NCI-H1930 (cell line): Measurements from ENCODE around the gene TUFT1.

Experiments used
- DNase-seq, 2 experiments: peaks; one replicate each; lab custom pipeline; 2025; lab: John Stamatoyannopoulos, UW

TUFT1 gene

GRCh38 chr1:151539321-151540020 is 638 bp upstream of the TUFT1 start:
- DNase-seq: peak in 1 of 2 experiments; percentile 76

DNA sequence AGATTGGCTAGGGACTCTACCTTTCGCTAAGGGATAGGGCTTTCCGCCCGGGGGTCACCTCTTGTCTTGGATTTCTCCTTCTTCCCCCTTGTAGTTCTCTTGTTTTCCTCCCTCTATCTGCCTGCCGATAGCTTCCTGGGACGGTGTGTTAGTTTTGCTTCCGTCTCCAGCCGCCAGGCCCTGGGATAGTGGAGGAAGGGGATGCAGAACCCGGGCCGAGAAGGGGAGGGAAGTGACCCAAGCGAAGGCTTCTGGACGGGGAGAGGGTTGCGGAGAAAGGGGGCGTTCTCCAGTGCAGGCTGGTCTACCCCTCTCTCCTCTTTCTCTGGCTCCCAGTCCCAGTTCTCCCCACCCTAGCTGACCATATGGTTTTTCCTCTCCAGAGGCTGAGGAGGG is 871 bp downstream of the TUFT1 start:
- no peak for DNase-seq

DNA sequence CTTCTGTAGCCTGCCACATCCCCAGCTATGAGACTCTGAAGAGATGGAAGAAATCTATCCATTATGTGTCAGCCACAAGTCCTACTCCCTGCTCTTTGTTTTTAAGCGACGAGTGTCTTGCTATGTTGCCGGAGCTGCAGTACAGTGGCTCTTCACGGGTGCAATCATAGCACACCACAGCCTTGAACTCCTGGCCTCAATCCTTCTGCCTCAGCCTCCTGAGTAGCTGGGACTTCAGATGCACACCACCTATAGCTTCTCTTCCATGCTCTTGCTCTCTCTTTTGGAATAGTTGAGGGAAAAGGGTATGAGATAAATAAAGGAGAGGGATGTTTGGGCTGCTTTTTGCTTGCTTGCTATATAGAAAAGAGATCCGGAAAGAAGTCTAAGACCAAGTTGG is 1.6 kb downstream of the TUFT1 start:
- no peak for DNase-seq

GRCh38 chr1:151542710-151543129 is 2.6 kb downstream of the TUFT1 start:
- no peak for DNase-seq

DNA sequence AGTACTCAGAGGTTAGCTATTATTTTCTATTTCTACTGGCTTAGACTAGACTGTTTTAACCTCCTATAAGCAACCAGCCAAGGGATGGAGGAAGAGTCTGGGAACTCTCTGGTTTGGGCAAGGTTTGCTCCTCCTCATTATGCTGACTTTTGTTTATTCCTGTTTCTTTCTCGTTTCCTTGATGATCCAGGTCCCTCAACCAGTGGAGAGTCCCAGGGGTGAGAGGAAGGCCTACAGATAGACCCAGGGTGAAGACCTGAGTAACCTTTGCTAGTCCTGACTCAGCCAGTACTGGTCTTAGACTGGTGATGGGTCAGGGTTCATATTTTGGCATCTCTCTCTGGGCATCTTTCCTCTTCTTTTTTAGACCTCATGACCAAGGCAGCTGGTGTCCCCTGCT is 5.4 kb downstream of the TUFT1 start:
- no peak for DNase-seq

DNA sequence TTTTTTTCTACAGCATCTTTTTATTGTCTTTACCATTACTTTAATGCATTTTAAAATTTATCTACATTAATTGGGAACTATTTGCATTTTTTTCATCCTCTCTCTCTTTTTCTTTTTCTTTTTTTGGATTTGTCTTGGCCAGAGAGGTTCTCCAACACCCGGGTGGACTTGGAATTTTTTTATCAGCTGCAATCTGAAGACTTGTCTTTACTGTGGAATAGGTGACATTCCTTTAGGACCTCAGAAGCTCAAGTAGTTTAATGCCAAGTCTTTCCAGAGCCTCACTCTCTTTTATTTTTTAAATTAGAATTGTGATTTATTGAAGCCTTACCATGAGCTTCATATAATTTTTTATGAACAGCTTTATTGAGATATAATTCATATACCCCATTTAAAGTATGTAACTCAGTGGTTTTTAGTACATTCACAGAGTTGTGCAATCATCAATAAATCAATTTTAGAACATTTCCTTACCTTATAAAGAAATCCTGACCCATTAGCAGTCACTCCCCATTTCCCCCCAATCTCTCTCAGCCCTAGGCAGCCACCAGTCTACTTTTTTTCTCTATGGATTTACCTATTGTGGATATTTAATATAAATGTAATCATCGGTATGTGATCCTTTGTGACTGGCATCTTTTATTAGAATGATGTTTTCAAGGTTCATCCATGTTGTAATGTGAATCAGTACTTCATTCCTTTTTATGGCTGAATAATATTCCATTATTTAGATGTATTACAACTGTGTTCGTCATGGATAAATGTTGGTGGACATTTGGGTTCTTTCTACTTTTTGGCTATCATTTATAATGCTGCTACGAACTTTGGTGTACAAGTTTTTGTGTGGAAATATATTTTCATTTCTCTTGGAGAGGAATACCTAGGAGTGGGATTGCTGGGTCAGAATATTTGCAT is 6.2 kb downstream of the TUFT1 start:
- no peak for DNase-seq

DNA sequence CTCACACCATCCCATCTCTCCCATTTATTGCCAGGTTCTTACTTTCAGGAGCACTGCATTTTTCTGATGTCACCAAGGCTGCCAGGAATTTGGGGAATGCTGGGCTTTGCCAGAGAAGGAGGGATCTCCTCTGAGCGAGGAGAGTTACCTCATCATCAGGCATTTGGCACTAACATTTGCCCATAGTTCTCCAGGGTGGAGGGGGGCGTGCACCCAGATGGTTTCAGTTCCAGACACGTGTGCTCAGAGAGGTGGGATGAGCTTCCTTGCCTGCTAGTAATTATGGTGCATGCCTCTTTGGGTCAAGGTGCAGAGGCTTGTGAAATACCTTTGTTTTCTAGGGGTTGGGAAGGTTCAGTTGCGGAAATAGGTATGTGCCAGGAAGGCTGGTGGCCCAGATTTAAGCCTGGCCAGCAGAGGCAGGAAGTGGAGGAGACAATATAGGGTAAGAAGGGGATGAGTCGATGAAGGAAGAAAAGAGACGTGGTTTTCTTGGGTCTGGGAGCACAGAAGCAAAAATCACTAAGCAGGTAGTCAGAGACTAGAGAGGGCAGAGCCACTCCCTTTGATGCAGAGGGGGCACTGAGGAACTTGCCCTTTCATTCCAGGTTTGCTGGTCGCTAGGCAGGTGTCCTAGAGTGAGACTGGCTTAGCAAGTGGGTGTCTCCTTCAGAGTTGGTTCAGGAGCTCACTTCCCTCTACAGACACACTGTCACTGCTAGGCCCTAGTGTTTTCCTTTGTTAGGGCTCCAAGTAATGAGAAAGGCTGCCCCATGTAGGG is 7.2 kb downstream of the TUFT1 start:
- DNase-seq: no peak

GRCh38 chr1:151547900-151548230 is 7.8 kb downstream of the TUFT1 start:
- DNase-seq: no peak

DNA sequence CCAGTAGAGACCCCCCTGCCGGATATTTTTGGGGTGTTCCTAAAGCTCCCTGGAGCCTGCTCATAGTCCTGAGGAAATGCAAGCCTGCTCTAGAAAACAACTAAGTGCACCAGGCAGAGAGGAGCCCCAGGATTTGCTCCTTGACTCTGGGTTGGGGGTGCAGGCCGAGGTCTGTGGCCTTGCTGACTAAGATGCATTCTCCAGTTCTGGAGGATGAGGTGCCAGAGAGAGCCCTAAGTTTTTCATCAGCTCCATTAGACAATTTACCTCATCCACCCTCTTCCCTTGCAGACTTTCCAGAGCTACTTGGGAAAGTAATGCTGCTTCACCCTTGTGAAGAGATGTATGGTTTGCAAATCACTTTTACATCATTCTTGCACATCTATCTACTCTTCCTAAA is 9.1 kb downstream of the TUFT1 start:
- DNase-seq: no peak

DNA sequence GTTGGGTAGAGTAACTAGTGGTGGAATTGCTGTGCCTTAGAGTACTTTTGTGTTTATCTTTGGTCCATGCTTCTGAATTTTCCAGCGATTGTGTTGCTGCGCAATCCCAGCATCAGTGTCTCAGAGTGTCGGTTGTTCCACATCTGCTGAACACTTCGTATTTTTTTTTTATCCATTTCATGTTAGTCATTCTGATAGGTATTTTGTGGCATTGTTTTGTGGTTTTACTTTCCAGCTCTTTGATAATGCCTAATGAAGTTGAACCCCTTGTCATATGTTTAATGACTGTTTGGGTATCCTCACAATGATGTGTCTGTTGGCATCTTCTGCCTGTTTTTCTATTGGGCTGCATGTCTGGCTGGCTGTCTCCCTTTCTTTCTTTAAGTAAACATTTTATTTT is 13.6 kb downstream of the TUFT1 start:
- DNase-seq: no peak

GRCh38 chr1:151556052-151556451 is 15.9 kb downstream of the TUFT1 start:
- DNase-seq: no peak

DNA sequence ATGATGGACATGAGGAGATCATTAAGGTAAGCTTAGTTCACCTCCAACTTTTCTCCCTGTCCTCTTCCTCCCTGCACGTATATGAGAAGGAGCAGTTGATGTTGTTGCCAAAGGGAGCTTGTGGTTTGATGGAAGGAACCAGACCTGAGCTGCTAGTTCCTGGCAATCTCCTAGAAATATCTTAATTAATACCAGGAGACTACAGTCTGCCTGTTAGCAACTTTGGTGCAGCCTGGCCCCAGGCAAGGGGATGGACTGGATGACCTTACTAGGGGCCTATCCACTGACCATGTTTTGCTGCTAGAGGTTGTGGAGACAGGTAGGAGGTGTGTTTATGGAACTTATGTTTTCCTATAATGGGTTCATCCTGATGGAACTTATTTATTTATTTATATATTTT is 22.6 kb downstream of the TUFT1 start:
- no peak for DNase-seq

DNA sequence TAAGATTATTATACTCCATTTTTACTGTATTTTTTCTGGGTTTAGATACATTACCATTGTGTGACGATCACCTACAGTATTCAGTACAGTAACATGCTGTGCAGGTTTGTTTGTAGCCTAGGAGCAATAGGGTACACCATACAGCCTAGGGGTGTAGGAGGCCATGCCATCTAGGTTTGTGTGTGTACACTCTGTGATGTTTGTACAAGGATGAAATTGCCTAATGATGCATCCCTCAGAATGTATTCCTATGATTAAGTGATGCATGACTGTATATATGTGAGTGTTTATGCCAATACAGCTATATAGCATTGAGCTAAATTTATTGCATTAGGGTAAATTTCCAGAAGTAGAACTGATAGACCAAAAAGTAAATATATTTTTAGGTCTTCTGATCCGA is 23.3 kb downstream of the TUFT1 start:
- DNase-seq: no peak

DNA sequence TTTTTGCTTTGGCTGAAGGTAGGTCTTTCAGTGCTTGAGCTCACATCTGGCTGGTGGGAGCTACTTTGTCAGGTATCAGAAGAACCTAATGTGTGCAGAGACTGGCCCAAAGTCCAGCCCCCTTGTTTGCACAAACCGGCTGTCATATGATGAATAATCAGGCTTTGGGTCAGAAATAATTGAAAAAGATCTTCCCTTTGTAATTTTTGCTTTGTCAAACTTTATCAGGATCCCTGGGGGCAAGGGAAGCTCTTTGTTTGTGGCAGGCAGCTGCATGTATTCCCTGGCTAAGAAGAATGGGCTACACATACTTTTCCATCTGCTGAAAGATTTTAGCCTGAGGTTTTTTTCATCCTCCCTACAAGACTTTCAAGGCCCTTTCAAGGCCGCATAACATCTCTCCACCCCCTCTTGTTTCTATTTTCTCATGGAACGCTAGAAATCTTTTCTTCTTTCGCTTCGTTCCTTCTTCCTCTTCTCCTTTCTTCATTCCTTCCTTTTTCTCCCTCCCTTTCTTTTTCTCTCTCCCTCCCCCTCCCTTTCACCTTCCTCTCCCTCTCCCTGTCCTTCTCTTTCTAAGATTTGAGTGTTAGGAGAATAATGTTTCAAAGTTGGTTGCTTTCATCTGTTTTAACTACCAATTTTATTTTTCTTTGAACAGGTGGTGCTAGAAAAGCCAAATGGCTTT is 25.5 kb downstream of the TUFT1 start:
- DNase-seq: no peak

GRCh38 chr1:151568626-151569088 is 28.5 kb downstream of the TUFT1 start:
- no peak for DNase-seq

GRCh38 chr1:151570819-151571218 is 30.7 kb downstream of the TUFT1 start:
- DNase-seq: no peak

DNA sequence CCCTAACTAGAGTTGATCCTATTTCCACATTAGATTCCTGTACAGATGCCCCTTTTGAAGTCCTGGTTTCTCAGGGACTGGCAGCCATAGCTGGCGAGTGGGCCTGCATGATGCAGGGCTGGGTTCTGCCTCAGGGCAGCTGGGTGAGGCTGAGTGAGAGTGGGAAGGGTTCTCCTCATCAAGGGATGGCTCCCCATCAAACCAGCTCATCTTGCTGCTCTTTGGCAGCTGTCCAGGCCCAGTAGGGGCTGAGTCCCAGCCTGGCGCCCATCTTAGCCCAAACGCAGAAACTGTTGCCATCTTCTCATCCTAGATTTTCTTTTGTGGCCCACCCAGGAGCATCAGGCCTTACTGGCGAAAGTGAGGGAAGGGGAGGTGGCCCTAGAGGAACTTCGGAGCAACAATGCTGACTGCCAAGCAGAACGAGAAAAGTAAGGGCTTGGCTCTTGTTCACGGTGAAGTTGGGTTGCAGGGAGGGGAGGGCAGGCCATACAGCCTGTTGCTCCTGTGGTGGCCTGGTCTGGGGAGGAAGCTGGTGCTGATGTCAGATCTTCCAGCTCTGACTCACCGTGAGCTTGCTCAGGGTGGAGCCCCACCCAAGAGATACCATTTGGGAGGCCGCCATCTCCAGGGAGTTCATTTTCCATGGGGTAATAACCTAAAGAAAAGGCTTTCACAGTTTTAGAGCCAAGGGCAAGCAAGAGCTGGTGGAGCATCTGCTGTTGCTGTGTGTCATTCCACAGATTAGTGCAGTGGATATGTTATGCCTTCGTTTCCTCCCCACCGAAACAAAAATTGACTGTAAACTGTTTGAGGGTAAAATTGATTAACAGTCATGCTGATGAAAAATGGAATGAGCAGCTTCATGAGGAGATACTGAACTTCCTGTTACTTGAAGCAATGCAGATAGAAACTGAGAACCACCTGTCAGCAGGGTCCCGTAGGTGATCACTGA is 34.7 kb downstream of the TUFT1 start:
- DNase-seq: no peak

GRCh38 chr1:151577173-151577572 is 37.1 kb downstream of the TUFT1 start:
- DNase-seq: no peak

GRCh38 chr1:151578941-151579340 is 38.8 kb downstream of the TUFT1 start:
- DNase-seq: no peak

GRCh38 chr1:151579436-151580225 is 39.5 kb downstream of the TUFT1 start:
- no peak for DNase-seq
